H9 (cell line): ENCODE measurements around the gene FARP2. TPM values are rescaled to one million over a fixed set of nuclear protein-coding genes. Genes with fewer than 3 reads are reported as not detected.

Experiments used
- DNase-seq: peaks from one replicate; pipeline ENCODE4 v3.0.0-alpha.2; 2017
- H2AFZ ChIP-seq: one replicate; pipeline ENCODE4 v1.6.1; 2013; ENCODE audit warnings: mild to moderate bottlenecking, low read length, control low read depth, moderate library complexity
- H2AK5ac ChIP-seq: 2 replicates; pipeline ENCODE4 v1.6.1; 2013; ENCODE audit warnings: low read length, control low read depth, mixed read lengths; ENCODE audit not compliant: insufficient read length
- H2BK120ac ChIP-seq: one replicate; pipeline ENCODE4 v1.6.1; 2013; ENCODE audit warnings: low read depth, mild to moderate bottlenecking, low read length, control low read depth, inconsistent platforms; ENCODE audit not compliant: poor library complexity, severe bottlenecking
- H2BK12ac ChIP-seq: 2 replicates; pipeline ENCODE4 v1.6.1; 2013; ENCODE audit warnings: low read length, control low read depth, mixed read lengths, low read depth; ENCODE audit not compliant: insufficient read length
- H2BK15ac ChIP-seq: 2 replicates; pipeline ENCODE4 v1.6.1; 2013; ENCODE audit warnings: low read depth, low read length, control low read depth
- H2BK20ac ChIP-seq: one replicate; pipeline ENCODE4 v1.6.1; 2013; ENCODE audit warnings: low read depth, mild to moderate bottlenecking, low read length, control low read depth, inconsistent platforms; ENCODE audit not compliant: poor library complexity, severe bottlenecking
- H2BK5ac ChIP-seq: 2 replicates; pipeline ENCODE4 v1.6.1; 2013; ENCODE audit warnings: low read length, control low read depth, mixed read lengths; ENCODE audit not compliant: insufficient read length
- H3K14ac ChIP-seq: 2 replicates; pipeline ENCODE4 v1.6.1; 2013; ENCODE audit warnings: low read length, control low read depth; ENCODE audit not compliant: insufficient read depth
- H3K18ac ChIP-seq: 2 replicates; pipeline ENCODE4 v1.6.1; 2013; ENCODE audit warnings: low read depth, mild to moderate bottlenecking, mixed read lengths, low read length, control low read depth; ENCODE audit not compliant: insufficient read length
- H3K23ac ChIP-seq: 2 replicates; pipeline ENCODE4 v1.6.1; 2013; ENCODE audit warnings: low read length, control low read depth, mixed read lengths, low read depth; ENCODE audit not compliant: insufficient read length
- H3K23me2 ChIP-seq: 2 replicates; pipeline ENCODE4 v1.6.1; 2013; ENCODE audit warnings: low read depth, mild to moderate bottlenecking, mixed read lengths, low read length, control low read depth; ENCODE audit not compliant: insufficient read length, poor library complexity, severe bottlenecking
- H3K27ac ChIP-seq: 2 replicates; pipeline ENCODE4 v1.5.1; 2013; ENCODE audit warnings: low read length, control low read depth, mixed read lengths, low read depth; ENCODE audit not compliant: insufficient read length
- H3K27me3 ChIP-seq: 2 replicates; pipeline ENCODE4 v1.6.1; 2013; ENCODE audit warnings: low read length, control low read depth, inconsistent platforms; ENCODE audit not compliant: insufficient read depth
- H3K4ac ChIP-seq: 2 replicates; pipeline ENCODE4 v1.6.1; 2013; ENCODE audit warnings: low read depth, mild to moderate bottlenecking, control low read depth, inconsistent platforms, low read length, moderate library complexity
- H3K4me1 ChIP-seq: 2 replicates; pipeline ENCODE4 v1.6.1; 2013; ENCODE audit warnings: low read length, control low read depth, inconsistent platforms; ENCODE audit not compliant: insufficient read depth
- H3K4me2 ChIP-seq: 2 replicates; pipeline ENCODE4 v1.6.1; 2013; ENCODE audit warnings: low read length, control low read depth, mixed read lengths; ENCODE audit not compliant: insufficient read length, insufficient read depth
- H3K56ac ChIP-seq: 2 replicates; pipeline ENCODE4 v1.6.1; 2013; ENCODE audit warnings: low read depth, mild to moderate bottlenecking, mixed read lengths, low read length, control low read depth; ENCODE audit not compliant: insufficient read length
- H3K79me1 ChIP-seq: 2 replicates; pipeline ENCODE4 v1.6.1; 2013; ENCODE audit warnings: low read depth, mild to moderate bottlenecking, moderate library complexity, low read length, control low read depth, inconsistent platforms; ENCODE audit not compliant: insufficient read depth, poor library complexity, severe bottlenecking
- H3K79me2 ChIP-seq: 2 replicates; pipeline ENCODE4 v1.6.1; 2013; ENCODE audit warnings: low read length, control low read depth, inconsistent platforms; ENCODE audit not compliant: insufficient read depth
- H3K9ac ChIP-seq: 2 replicates; pipeline ENCODE4 v1.6.1; 2013; ENCODE audit warnings: low read length, control low read depth, mixed read lengths; ENCODE audit not compliant: insufficient read length; ENCODE audit errors: extremely low read depth
- H3K9me3 ChIP-seq: one replicate; pipeline ENCODE4 v1.6.1; 2013; ENCODE audit warnings: low read depth, low read length, inconsistent platforms; ENCODE audit not compliant: control insufficient read depth
- H3T11ph ChIP-seq: one replicate; pipeline ENCODE4 v1.6.1; 2013; ENCODE audit warnings: mild to moderate bottlenecking, low read length, control low read depth, inconsistent platforms
- H4K20me1 ChIP-seq: one replicate; pipeline ENCODE4 v1.6.1; 2013; ENCODE audit not compliant: control insufficient read depth, insufficient read length, insufficient read depth
- H4K5ac ChIP-seq: 2 replicates; pipeline ENCODE4 v1.6.1; 2013; ENCODE audit warnings: low read depth, mild to moderate bottlenecking, mixed read lengths, low read length, control low read depth; ENCODE audit not compliant: insufficient read length
- H4K8ac ChIP-seq: replicated peaks from 2 replicates; pipeline ENCODE4 v1.6.1; 2013; ENCODE audit warnings: low read length, control low read depth, mixed read lengths, low read depth; ENCODE audit not compliant: insufficient read length
- H4K91ac ChIP-seq: 2 replicates; pipeline ENCODE4 v1.6.1; 2013; ENCODE audit warnings: low read depth, mild to moderate bottlenecking, moderate library complexity, mixed read lengths, low read length, control low read depth; ENCODE audit not compliant: insufficient read length
- H3K27ac Mint-ChIP-seq, 3 experiments: 2 replicates in 2 of 3; 3 replicates in 1 of 3; pipeline ENCODE4 v1.8.0; 2020 to 2021; ENCODE audit warnings: mixed read lengths in 3 of 3, mild to moderate bottlenecking in 1 of 3, moderate library complexity in 1 of 3
- H3K27me3 Mint-ChIP-seq: 2 replicates; pipeline ENCODE4 v1.8.0; 2021; ENCODE audit warnings: low read depth, mild to moderate bottlenecking, moderate library complexity, mixed read lengths
- H3K36me3 Mint-ChIP-seq, 3 experiments: 2 replicates in 2 of 3; 3 replicates in 1 of 3; pipeline ENCODE4 v1.8.0; 2020 to 2021; ENCODE audit warnings: low read depth in 3 of 3, mixed read lengths in 3 of 3; ENCODE audit not compliant: insufficient read depth in 1 of 3
- H3K4me1 Mint-ChIP-seq, 2 experiments: 2 replicates each; pipeline ENCODE4 v1.8.0; 2020; ENCODE audit warnings: mixed read lengths in 2 of 2
- H3K4me3 Mint-ChIP-seq, 2 experiments: 2 replicates in 1 of 2; 3 replicates in 1 of 2; pipeline ENCODE4 v1.8.0; 2020 to 2021; ENCODE audit warnings: mild to moderate bottlenecking in 2 of 2, mixed read lengths in 2 of 2, moderate library complexity in 1 of 2
- H3K9me3 Mint-ChIP-seq, 2 experiments: 2 replicates in 1 of 2; 3 replicates in 1 of 2; pipeline ENCODE4 v1.8.0; 2020; ENCODE audit warnings: mild to moderate bottlenecking in 2 of 2, mixed read lengths in 2 of 2, moderate library complexity in 1 of 2
- WGBS: extraction: QIAGEN DNeasy Blood & Tissue Kit; methylation state at CpG from one replicate; pipeline ENCODE4 v1.1.7; 2013; ENCODE audit warnings: missing lambda C conversion rate, low lambda C conversion rate, mixed read lengths; ENCODE audit not compliant: insufficient read length; ENCODE audit errors: extremely low coverage; 5-methylcytosine and 5-hydroxymethylcytosine counted together
- total RNA-seq: library from RNA; stranded (reverse); gene quantifications from 2 replicates; pipeline ENCODE4 v1.2.1, GENCODE V29; 2021
- TF ChIP-seq, protein P1 (sequence below): fragments of 200-600 bp; sonication (generic); conservative IDR thresholded peaks from 3 replicates; pipeline ENCODE4 v1.8.0; 2021; ENCODE audit warnings: antibody characterized with exemption, mild to moderate bottlenecking

The FARP2 gene
- total RNA-seq, 1 experiment from 2014 or later, result 33.9 TPM

DNA sequence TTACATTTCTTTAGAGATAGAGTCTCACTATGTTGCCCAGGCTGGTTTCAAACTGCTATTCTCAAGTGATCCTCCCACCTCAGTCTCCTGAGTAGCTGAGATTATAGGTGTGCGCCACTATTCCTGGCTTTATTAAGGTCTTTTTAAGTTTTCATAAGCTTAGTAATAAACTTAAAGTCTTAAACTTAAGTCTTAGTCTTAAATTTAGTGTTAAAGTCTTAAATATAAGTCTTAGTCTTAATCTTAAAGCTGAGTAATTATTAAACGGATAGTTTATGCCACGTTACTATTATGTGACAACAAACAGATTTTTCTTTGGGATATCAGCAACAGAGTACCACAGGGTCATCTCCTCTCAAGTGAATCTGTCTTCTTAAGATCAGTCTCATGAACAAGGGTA is 12.6 kb downstream of the FARP2 start:
- TF ChIP-seq, protein P1, sequence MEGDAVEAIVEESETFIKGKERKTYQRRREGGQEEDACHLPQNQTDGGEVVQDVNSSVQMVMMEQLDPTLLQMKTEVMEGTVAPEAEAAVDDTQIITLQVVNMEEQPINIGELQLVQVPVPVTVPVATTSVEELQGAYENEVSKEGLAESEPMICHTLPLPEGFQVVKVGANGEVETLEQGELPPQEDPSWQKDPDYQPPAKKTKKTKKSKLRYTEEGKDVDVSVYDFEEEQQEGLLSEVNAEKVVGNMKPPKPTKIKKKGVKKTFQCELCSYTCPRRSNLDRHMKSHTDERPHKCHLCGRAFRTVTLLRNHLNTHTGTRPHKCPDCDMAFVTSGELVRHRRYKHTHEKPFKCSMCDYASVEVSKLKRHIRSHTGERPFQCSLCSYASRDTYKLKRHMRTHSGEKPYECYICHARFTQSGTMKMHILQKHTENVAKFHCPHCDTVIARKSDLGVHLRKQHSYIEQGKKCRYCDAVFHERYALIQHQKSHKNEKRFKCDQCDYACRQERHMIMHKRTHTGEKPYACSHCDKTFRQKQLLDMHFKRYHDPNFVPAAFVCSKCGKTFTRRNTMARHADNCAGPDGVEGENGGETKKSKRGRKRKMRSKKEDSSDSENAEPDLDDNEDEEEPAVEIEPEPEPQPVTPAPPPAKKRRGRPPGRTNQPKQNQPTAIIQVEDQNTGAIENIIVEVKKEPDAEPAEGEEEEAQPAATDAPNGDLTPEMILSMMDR, result no peak
- no CpG with 5 or more reads among the region's 3 CpGs for WGBS
- H4K91ac ChIP-seq, result no peak overlapping the region

More for the DNA sequence above, 12.6 kb downstream of the FARP2 start:
- H2BK12ac ChIP-seq, result no peak overlapping the region
- no peaks in the 10 kb centered on the region; the same call in 1 of the 2 replicates for H3K79me2 ChIP-seq
- H3K4ac ChIP-seq, result no peak overlapping the region
- no peak overlapping the region for H3T11ph ChIP-seq
- H3K18ac ChIP-seq, result no peak overlapping the region
- no peak overlapping the region for H3K4me2 ChIP-seq
- Mint-ChIP-seq H3K9me3 (no peaks in the 10 kb centered on the region), H3K4me1 (peaks cover 18 to 24% of the 10 kb centered on the region in 2 experiments), H3K27me3 (no peaks in the 10 kb centered on the region), H3K27ac (no peak overlapping the region), H3K36me3 (peaks cover 0 to 7% (median 0%) of the 10 kb centered on the region in 3 experiments; a peak in 1 of 7 replicates), H3K4me3 (no peak overlapping the region)
- H3K56ac ChIP-seq, result no peak overlapping the region
- no peaks in the 10 kb centered on the region for H4K20me1 ChIP-seq
- DNase-seq, result no peak
- no peaks in the 10 kb centered on the region for H3K9me3 ChIP-seq
- no peak overlapping the region for H4K5ac ChIP-seq
- H3K23ac ChIP-seq, result no peak overlapping the region
- H3K27ac ChIP-seq, result no peak overlapping the region
- no peaks in the 10 kb centered on the region for H3K27me3 ChIP-seq
- H3K9ac ChIP-seq, result no peak overlapping the region
- H3K79me1 ChIP-seq, result no peaks in the 10 kb centered on the region
- H3K4me1 ChIP-seq, result no peaks in the 10 kb centered on the region; the same call in 1 of the 2 replicates
- H3K23me2 ChIP-seq, result no peaks in the 10 kb centered on the region
- no peak overlapping the region for H2BK20ac ChIP-seq
- H2AK5ac ChIP-seq, result no peak overlapping the region
- no peak overlapping the region for H3K14ac ChIP-seq
- no peak overlapping the region for H4K8ac ChIP-seq
- no peak overlapping the region for H2BK5ac ChIP-seq
- no peak overlapping the region for H2BK15ac ChIP-seq
- H2AFZ ChIP-seq, result no peak overlapping the region
- H2BK120ac ChIP-seq, result no peak overlapping the region
